Chondrocyte (in vitro differentiated cells): Measurements from ENCODE around the gene CEP170B. TPM values are rescaled to one million over a fixed set of nuclear protein-coding genes. Genes with fewer than 3 reads are reported as not detected.

Source experiments
- DNase-seq: peaks from one replicate; pipeline ENCODE4 v3.0.0; 2021; ENCODE audit warnings: mixed read lengths, low spot score
- H3K27ac Mint-ChIP-seq: one replicate; pipeline ENCODE4 v1.8.0; 2021; ENCODE audit warnings: mild to moderate bottlenecking, moderate library complexity, mixed read lengths; ENCODE audit not compliant: unreplicated experiment
- H3K27me3 Mint-ChIP-seq: 2 replicates; pipeline ENCODE4 v1.8.0; 2021; ENCODE audit warnings: low read depth, mixed read lengths
- H3K36me3 Mint-ChIP-seq: 2 replicates; pipeline ENCODE4 v1.8.0; 2021; ENCODE audit warnings: low read depth, mixed read lengths
- H3K4me1 Mint-ChIP-seq: 2 replicates; pipeline ENCODE4 v1.8.0; 2021; ENCODE audit warnings: low read depth, mild to moderate bottlenecking, mixed read lengths
- H3K4me3 Mint-ChIP-seq: one replicate; pipeline ENCODE4 v1.8.0; 2021; ENCODE audit warnings: mild to moderate bottlenecking, moderate library complexity, mixed read lengths; ENCODE audit not compliant: unreplicated experiment
- H3K9me3 Mint-ChIP-seq: 2 replicates; pipeline ENCODE4 v1.8.0; 2021; ENCODE audit warnings: low read depth, mixed read lengths
- total RNA-seq: library from RNA; stranded (reverse); gene quantifications from 3 replicates; pipeline ENCODE4 v1.2.1, GENCODE V29; 2021
- TF ChIP-seq, protein P1 (sequence below): fragments of 200-600 bp; sonication (generic); IDR thresholded peaks from 2 replicates; pipeline ENCODE4 v1.5.0; 2021; ENCODE audit warnings: antibody characterized with exemption, mild to moderate bottlenecking, moderate library complexity

Gene CEP170B
- total RNA-seq, 1 donor from 2014 or later: 39.2 TPM

DNA sequence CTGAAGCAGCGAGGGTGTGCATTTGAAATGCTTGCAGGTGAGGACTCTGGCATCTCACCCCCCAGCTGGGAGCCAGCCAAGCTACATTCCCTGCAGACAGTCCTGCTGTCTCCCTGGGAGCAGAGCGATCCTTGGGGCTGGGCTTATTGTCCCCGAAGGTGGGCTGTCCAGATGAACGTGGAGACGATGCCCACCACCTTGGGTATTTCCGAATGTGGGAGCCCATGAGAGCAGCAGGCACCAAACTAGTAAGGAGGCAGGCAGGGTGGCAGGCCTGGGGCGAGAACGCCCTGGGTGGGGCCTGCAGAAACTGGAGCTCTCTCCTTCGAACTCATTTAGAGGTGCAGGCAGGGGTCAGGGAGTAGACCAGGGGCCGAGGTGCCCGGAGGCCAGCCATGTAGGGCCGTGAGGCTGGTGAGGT, 45.7 kb upstream of the CEP170B start:
- Mint-ChIP-seq H3K4me3 (no peak overlapping the region), H3K27me3 (no peaks in the 10 kb centered on the region), H3K4me1 (peaks cover 12% of the 10 kb centered on the region), H3K36me3 (no peaks in the 10 kb centered on the region), H3K27ac (no peak overlapping the region), H3K9me3 (peaks cover under 1% of the 10 kb centered on the region)
- peak; percentile 77 for DNase-seq
- TF ChIP-seq, protein P1, sequence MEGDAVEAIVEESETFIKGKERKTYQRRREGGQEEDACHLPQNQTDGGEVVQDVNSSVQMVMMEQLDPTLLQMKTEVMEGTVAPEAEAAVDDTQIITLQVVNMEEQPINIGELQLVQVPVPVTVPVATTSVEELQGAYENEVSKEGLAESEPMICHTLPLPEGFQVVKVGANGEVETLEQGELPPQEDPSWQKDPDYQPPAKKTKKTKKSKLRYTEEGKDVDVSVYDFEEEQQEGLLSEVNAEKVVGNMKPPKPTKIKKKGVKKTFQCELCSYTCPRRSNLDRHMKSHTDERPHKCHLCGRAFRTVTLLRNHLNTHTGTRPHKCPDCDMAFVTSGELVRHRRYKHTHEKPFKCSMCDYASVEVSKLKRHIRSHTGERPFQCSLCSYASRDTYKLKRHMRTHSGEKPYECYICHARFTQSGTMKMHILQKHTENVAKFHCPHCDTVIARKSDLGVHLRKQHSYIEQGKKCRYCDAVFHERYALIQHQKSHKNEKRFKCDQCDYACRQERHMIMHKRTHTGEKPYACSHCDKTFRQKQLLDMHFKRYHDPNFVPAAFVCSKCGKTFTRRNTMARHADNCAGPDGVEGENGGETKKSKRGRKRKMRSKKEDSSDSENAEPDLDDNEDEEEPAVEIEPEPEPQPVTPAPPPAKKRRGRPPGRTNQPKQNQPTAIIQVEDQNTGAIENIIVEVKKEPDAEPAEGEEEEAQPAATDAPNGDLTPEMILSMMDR: no peak

DNA sequence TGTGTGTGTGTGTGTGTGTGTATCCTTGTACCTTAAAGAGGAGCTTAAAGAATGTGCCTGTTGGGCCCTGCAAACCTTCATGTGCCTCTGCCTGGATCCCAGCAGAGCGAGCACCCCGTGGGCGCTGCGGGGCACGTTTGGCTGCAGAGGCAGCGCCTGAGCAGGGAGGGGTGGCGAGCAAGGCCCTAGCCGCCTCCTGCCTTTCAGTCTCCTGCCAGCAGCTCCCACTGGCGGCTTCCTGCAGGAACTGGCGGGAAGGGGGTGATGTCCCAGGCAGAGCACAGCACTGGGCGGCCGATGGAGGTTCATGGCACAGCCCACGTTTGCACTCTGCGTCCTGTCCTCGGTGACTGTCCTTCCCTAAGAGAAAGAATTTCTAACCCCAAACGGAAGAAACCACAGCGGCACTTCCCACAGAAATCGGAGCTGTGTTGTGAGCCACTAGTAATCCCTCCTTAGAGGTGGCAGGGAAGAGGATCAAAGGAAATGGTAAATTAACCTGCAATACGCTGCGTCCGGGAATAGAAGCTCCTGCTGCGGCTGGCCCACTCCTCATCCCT, 44.3 kb upstream of the CEP170B start:
- TF ChIP-seq, protein P1: peak; percentile 75
- H3K9me3 Mint-ChIP-seq: peaks cover 3% of the 10 kb centered on the region
- peaks cover 10% of the 10 kb centered on the region for H3K4me1 Mint-ChIP-seq
- no peaks in the 10 kb centered on the region for H3K36me3 Mint-ChIP-seq
- DNase-seq: peak; percentile 86
- H3K27ac Mint-ChIP-seq: no peak overlapping the region
- no peak overlapping the region for H3K4me3 Mint-ChIP-seq
- no peaks in the 10 kb centered on the region for H3K27me3 Mint-ChIP-seq

DNA sequence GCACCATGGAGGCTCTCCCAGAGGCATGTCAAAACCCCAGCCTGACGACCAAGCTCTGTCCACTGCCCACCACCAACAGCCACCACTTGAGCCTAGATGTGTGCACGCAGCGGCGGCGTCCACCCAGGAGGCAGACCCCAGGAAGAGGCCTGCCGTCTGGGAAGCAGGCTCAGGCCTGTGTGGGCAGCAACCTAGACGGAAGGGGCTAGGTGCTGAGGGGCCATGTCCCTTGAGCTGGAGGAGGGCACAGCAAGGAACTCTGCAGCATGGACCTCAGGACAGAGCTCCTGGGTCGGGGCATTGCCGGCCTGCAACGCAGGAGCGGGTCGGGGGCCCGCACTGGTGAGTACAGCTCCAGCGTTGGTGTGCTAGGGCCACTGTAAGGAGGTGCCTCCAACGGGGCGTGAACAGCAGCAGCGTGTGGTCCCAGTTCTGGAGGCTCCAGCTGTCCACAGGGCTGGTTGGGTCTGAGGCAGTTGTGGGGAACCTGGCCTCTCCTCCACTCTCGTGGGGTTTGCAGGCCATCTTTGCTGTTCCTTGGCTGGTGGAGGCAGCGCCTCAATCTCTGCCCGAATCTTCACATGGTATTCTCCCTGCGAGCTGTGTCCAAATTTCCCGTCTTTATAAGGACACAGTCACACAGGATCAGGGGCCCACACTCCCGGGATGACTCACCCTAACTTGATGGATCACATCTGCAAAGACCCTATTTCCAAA, 43.7 kb upstream of the CEP170B start:
- TF ChIP-seq, protein P1: no peak
- H3K27me3 Mint-ChIP-seq: no peaks in the 10 kb centered on the region
- peak; percentile 85 for DNase-seq
- H3K27ac Mint-ChIP-seq: no peak overlapping the region
- H3K4me3 Mint-ChIP-seq: no peak overlapping the region
- H3K9me3 Mint-ChIP-seq: peaks cover 3% of the 10 kb centered on the region
- H3K36me3 Mint-ChIP-seq: no peaks in the 10 kb centered on the region
- H3K4me1 Mint-ChIP-seq: peaks cover 14% of the 10 kb centered on the region

DNA sequence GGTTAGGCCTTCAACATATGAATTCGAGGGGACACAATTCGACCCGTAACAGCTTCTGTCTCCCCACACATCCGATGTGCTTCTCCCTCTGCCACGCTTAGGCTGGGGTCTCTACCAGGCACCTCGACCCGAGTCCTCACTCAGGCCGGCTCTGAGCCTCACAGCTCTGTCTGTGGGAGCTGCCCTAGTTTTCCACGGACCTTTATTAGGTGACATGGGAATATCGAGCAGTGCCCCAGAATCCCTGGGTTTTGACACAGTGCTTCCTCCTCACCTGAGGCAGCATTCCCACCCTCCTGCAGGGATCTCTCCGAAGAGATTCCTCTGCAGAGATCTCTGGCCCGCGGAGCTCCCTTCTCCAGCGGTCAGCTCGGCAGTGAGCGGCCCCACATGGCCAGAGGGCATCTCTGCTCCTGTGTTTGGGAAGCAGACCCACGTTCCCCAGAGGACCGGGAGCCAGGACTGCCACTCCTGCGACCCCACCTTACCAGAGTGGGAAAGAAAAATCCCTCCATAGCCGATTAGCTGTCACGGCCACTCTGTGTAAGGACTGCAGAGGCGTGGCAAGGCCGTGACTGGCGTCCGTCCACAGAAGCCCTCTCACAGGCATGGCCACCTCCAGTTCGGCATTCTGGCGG, 43.0 kb upstream of the CEP170B start:
- Mint-ChIP-seq H3K27me3 (no peaks in the 10 kb centered on the region), H3K4me3 (no peak overlapping the region), H3K9me3 (peaks cover 3% of the 10 kb centered on the region), H3K4me1 (peaks cover 11% of the 10 kb centered on the region), H3K27ac (no peak overlapping the region), H3K36me3 (no peaks in the 10 kb centered on the region)
- DNase-seq: peak; percentile 83
- TF ChIP-seq, protein P1: no peak

DNA sequence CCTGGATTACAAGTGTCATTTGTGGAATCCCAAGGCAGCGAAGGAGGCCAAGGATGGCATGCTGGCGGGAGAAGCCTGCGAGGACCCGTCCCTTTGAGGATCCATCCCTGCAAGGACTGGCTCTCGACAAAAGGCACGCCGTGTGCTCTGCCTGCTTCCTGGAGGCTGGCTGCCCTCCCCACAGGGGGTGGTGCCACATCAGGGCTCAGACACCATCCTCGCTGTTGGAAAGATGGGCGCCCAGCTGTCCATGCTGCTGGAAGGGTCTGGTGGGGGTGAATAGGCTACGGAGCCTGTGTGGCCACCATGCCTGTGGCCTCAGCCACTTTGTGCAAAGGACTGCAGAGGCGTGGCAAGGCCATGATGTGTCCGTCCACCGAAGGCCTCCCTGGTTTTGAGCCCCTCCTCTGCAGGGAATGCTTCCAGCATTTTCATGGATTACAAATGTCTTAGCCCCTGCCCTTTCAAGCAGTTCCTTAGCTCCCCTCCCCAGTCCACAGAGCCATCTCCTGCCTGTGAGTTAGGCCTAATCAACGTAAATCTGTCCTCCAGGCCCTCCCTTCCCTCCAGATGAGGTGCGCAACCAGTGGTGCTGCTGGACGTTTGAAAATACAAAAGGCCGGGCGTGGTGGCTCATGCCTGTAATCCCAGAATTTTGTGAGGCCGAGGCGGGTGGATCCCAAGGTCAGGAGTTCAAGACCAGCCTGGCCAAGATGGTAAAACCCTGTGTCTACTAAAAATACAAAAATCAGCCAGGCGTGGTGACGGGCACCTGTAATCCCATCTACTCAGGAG, 42.0 kb upstream of the CEP170B start:
- TF ChIP-seq, protein P1: no peak
- H3K36me3 Mint-ChIP-seq: no peaks in the 10 kb centered on the region
- no peak overlapping the region for H3K27ac Mint-ChIP-seq
- H3K27me3 Mint-ChIP-seq: no peaks in the 10 kb centered on the region
- H3K9me3 Mint-ChIP-seq: peaks cover 3% of the 10 kb centered on the region
- peaks cover 18% of the 10 kb centered on the region for H3K4me1 Mint-ChIP-seq
- no peak overlapping the region for H3K4me3 Mint-ChIP-seq
- peak; percentile 70 for DNase-seq
